Measurements from ENCODE around the gene EXTL2. TPM values are rescaled to one million over a fixed set of nuclear protein-coding genes. Genes with fewer than 3 reads are reported as not detected.
"Not testable (repeated sequence)": the region's sequence is repeated elsewhere in the genome, so short reads cannot be mapped to it uniquely, and the experiment has no call there.

The EXTL2 gene
- total RNA-seq, 6 experiments from 2014 or later, result 17.8 to 27.1 (median 23.3) TPM

- no peaks in the 10 kb centered on the region for H3K27me3 Mint-ChIP-seq (ENCODE audit: insufficient read depth)
- no peak for TF ChIP-seq CTCF (IDR thresholded peaks at IDR 0.05)
- peaks cover 13% of the 10 kb centered on the region for H3K4me1 Mint-ChIP-seq (ENCODE audit: low read depth)
- H3K4me3 Mint-ChIP-seq, result no peak overlapping the region
- no peaks in the 10 kb centered on the region; the same call in 1 of the 2 replicates for H3K9me3 Mint-ChIP-seq
- peak; percentile 53 for DNase-seq
- H3K36me3 Mint-ChIP-seq (ENCODE audit: low read depth), result no peaks in the 10 kb centered on the region
- no peak overlapping the region for H3K27ac Mint-ChIP-seq
These were observed 34.1 kb downstream of the EXTL2 start for GRCh38 chr1:100860397-100860991.

GRCh38 chr1:100855116-100855515 lies 39.5 kb downstream of the EXTL2 start:
- not testable (repeated sequence) for H3K27me3 Mint-ChIP-seq (ENCODE audit: insufficient read depth); H3K27ac Mint-ChIP-seq; H3K36me3 Mint-ChIP-seq (ENCODE audit: low read depth); H3K9me3 Mint-ChIP-seq; H3K4me3 Mint-ChIP-seq
- H3K4me1 Mint-ChIP-seq (ENCODE audit: low read depth), result peaks cover 16% of the 10 kb centered on the region
- peak; percentile 77 for DNase-seq

- Mint-ChIP-seq H3K27ac (no peak overlapping the region), H3K4me1 (ENCODE audit: low read depth) (peaks cover 12% of the 10 kb centered on the region), H3K27me3 (ENCODE audit: insufficient read depth) (peaks cover 8% of the 10 kb centered on the region), H3K9me3 (no peaks in the 10 kb centered on the region), H3K36me3 (ENCODE audit: low read depth) (no peaks in the 10 kb centered on the region), H3K4me3 (no peak overlapping the region)
- no peak for DNase-seq
- TF ChIP-seq CTCF (IDR thresholded peaks at IDR 0.05), result no peak
These were observed 41.7 kb downstream of the EXTL2 start for GRCh38 chr1:100852976-100853375.

GRCh38 chr1:100851726-100852125 lies 42.9 kb downstream of the EXTL2 start:
- Mint-ChIP-seq H3K4me1 (ENCODE audit: low read depth) (peaks cover 12% of the 10 kb centered on the region), H3K4me3 (no peak overlapping the region)
- DNase-seq, result no peak

GRCh38 chr1:100847361-100848082 lies 47.1 kb downstream of the EXTL2 start:
- Mint-ChIP-seq H3K27ac (no peak overlapping the region), H3K4me3 (peak overlapping the region; percentile 69), H3K27me3 (ENCODE audit: insufficient read depth) (peaks cover 11% of the 10 kb centered on the region), H3K36me3 (ENCODE audit: low read depth) (no peaks in the 10 kb centered on the region), H3K4me1 (ENCODE audit: low read depth) (no peaks in the 10 kb centered on the region), H3K9me3 (no peaks in the 10 kb centered on the region; the same call in 1 of the 2 replicates)
- DNase-seq, result no peak
- no peak for TF ChIP-seq CTCF (IDR thresholded peaks at IDR 0.05)

More at GRCh38 chr1:100851726-100852125, 42.9 kb downstream of the EXTL2 start:
- H3K27ac Mint-ChIP-seq, result no peak overlapping the region
- H3K9me3 Mint-ChIP-seq, result no peaks in the 10 kb centered on the region
- H3K36me3 Mint-ChIP-seq (ENCODE audit: low read depth), result no peaks in the 10 kb centered on the region
- TF ChIP-seq CTCF (IDR thresholded peaks at IDR 0.05), result no peak
- H3K27me3 Mint-ChIP-seq (ENCODE audit: insufficient read depth), result peaks cover 8% of the 10 kb centered on the region

- DNase-seq; H3K4me3 Mint-ChIP-seq; H3K27ac Mint-ChIP-seq; H3K4me1 Mint-ChIP-seq (ENCODE audit: low read depth); H3K36me3 Mint-ChIP-seq (ENCODE audit: low read depth); H3K9me3 Mint-ChIP-seq: not testable (repeated sequence)
- H3K27me3 Mint-ChIP-seq (ENCODE audit: insufficient read depth), result peaks cover 12% of the 10 kb centered on the region
These were observed 51.5 kb downstream of the EXTL2 start for GRCh38 chr1:100843160-100843559.

All from HFFc6 (cell line).